SK-N-MC (cell line): ENCODE data around the gene BPI.
"Not testable (repeated sequence)": the region's sequence is repeated elsewhere in the genome, so short reads cannot be mapped to it uniquely, and the experiment has no call there.

Experiments
- DNase-seq: peaks from one replicate; pipeline ENCODE4 v3.0.0-alpha.2; 2011; ENCODE audit warnings: low read depth, low spot score
- H3K27ac ChIP-seq: fragments of 200-600 bp; sonication (generic); 2 replicates; pipeline ENCODE4 v1.5.1; 2016; ENCODE audit warnings: mixed run types
- H3K36me3 ChIP-seq: fragments of 200-600 bp; sonication (generic); 2 replicates; pipeline ENCODE4 v1.6.1; 2017; ENCODE audit warnings: antibody characterized with exemption, low read length, mixed read lengths; ENCODE audit not compliant: insufficient read depth
- H3K4me3 ChIP-seq: fragments of 200-600 bp; sonication (generic); 2 replicates; pipeline ENCODE4 v1.5.1; 2016
- H3K9ac ChIP-seq: fragments of 200-600 bp; sonication (generic); 2 replicates; pipeline ENCODE4 v1.8.0; 2017; ENCODE audit warnings: mixed run types, mixed read lengths; ENCODE audit not compliant: insufficient read length
- H3K9me3 ChIP-seq: fragments of 200-600 bp; sonication (generic); 2 replicates; pipeline ENCODE4 v1.6.1; 2017; ENCODE audit warnings: low read depth, mild to moderate bottlenecking, antibody characterized with exemption, low read length, moderate library complexity, mixed read lengths
- EZH2 ChIP-seq: fragments of 200-600 bp; sonication (generic); IDR thresholded peaks from one replicate; pipeline ENCODE4 v1.6.1; 2017; ENCODE audit warnings: antibody characterized with exemption
- FOXP2 ChIP-seq: optimal IDR thresholded peaks from 2 replicates; pipeline ENCODE3; 2011; ENCODE audit warnings: mild to moderate bottlenecking, moderate library complexity; ENCODE audit not compliant: insufficient read depth; ENCODE audit errors: extremely low read length, control extremely low read depth
- POLR2AphosphoS5 ChIP-seq: IDR thresholded peaks from 2 replicates; pipeline ENCODE4 v1.6.1; 2012; ENCODE audit warnings: mild to moderate bottlenecking, low read depth, low read length, borderline replicate concordance

BPI gene

DNA sequence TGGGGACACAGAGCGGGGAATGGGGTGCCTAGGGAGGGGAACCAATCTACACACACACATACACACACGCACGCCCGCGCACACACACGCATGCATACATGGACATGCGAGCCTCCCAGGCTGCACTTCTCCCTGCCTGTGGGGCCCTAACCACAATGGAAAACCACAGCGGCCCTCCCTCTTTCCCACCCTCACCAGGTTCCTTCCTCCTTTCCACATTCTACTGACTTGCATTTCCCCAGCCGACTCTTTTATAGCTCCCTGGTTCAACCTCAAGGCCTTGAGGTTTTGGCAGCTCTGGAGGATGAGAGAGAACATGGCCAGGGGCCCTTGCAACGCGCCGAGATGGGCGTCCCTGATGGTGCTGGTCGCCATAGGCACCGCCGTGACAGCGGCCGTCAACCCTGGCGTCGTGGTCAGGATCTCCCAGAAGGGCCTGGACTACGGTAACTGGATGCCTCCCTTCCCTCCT is at the start of gene BPI:
TSS of gene BPI (plus strand) at position 249 of the 472 bp plus-strand sequence. CDS start at position 317, 68 bp downstream.
- TF ChIP-seq POLR2AphosphoS5 (no peak), EZH2 (no peak), FOXP2 (no peak)
- H3K4me3 ChIP-seq, result no peak within 1 kb of the TSS; the same call in 1 of the 2 replicates
- H3K36me3 ChIP-seq, result no peaks in the 10 kb centered on the region
- no peaks in the 10 kb centered on the region for H3K9me3 ChIP-seq
- H3K27ac ChIP-seq, result no peak within 1 kb of the TSS
- H3K9ac ChIP-seq, result no peak within 1 kb of the TSS
- DNase-seq, result peak; percentile 28

DNA sequence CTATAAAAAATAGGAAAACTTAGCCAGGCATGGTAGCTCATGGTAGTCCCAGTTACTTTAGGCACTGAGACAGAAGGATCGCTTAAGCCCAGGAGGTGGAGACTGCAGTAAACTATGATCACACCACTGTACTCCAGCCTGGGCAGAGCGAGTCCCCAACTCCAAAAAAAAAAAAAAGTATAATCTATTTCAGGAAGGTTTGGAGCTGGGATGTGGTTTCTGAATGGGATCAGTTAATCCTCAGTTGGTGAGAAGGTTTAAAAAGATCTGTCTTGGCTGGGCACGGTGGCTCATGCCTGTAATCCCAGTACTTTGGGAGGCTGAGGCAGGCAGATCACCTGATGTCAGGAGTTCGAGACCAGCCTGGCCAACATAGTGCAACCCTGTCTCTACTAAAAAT is 49.3 kb upstream of the BPI start:
- not testable (repeated sequence) for DNase-seq, H3K9ac ChIP-seq, H3K9me3 ChIP-seq

DNA sequence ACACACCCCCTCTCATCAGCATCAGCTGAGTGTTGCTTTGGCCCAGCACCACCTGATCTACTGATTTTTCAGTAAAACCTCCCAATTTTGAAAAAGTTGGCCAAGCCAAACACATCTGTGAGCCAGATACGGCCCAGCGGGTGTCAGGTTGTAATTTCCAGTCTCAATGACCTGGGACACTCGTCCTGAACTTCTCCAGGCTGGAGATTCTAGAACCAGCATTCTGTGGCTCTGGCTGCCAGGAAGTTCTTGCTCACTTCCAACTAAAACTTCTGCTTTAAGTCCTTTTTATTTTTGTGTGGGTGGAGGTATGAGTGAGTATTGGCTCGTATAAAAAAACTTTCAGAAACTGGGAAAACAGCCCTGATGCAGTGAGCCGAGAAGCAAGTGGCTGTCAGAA is 48.6 kb upstream of the BPI start:
- DNase-seq, result no peak
- Histone ChIP-seq H3K36me3 (no peaks in the 10 kb centered on the region), H3K9me3 (no peaks in the 10 kb centered on the region), H3K27ac (no peak overlapping the region), H3K9ac (no peak overlapping the region), H3K4me3 (no peak overlapping the region)
- no peak for TF ChIP-seq FOXP2
- TF ChIP-seq EZH2, result no peak
- no peak for TF ChIP-seq POLR2AphosphoS5

More for the DNA sequence above, 49.3 kb upstream of the BPI start:
- H3K4me3 ChIP-seq, H3K27ac ChIP-seq, H3K36me3 ChIP-seq: not testable (repeated sequence)

DNA sequence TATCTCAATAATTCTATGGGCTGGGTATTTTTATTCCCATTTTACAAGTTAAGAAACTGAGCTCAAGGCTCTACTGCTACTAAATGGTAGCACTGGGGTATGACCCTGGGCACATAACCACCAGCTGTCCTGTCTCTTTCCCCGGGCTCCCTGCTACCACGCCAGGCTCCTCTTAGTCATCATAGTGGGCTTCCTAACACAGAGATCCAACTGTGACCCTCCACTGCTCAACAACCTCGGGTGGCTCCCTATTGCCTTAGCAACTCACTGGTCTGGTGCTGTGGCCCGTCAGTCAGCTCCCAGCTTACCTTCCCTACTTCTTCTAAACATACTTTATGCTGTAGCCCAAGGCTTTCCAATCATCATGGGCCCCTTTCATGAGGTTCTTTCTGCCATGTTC is 47.9 kb upstream of the BPI start:
- no peaks in the 10 kb centered on the region for H3K36me3 ChIP-seq
- H3K9ac ChIP-seq, result no peak overlapping the region
- no peak for DNase-seq
- H3K27ac ChIP-seq, result no peak overlapping the region
- H3K9me3 ChIP-seq, result no peaks in the 10 kb centered on the region
- TF ChIP-seq FOXP2 (no peak), EZH2 (no peak), POLR2AphosphoS5 (no peak)
- no peak overlapping the region for H3K4me3 ChIP-seq

DNA sequence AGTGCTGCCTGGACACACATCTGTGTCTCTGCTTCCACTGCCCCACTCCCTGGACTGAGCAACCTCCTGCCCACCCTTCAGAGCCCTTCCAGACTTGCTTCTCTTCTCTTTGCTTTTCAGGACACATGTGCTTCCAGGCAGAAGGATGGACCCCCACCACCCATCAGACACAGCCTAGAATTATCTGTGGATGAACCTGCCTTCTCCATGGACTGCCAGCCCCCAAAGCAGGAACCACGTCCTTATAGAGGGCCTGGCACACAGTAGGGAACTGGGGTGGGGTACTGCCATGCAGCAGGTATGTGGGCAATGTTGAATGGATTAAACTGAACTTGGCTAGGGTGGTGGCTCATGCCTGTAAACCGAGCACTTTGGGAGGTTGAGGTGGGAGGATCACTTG is 47.0 kb upstream of the BPI start:
- Histone ChIP-seq H3K9me3 (no peaks in the 10 kb centered on the region), H3K36me3 (no peaks in the 10 kb centered on the region), H3K4me3 (no peak overlapping the region), H3K9ac (no peak overlapping the region), H3K27ac (no peak overlapping the region)
- no peak for DNase-seq
- TF ChIP-seq EZH2 (no peak), POLR2AphosphoS5 (no peak), FOXP2 (no peak)

DNA sequence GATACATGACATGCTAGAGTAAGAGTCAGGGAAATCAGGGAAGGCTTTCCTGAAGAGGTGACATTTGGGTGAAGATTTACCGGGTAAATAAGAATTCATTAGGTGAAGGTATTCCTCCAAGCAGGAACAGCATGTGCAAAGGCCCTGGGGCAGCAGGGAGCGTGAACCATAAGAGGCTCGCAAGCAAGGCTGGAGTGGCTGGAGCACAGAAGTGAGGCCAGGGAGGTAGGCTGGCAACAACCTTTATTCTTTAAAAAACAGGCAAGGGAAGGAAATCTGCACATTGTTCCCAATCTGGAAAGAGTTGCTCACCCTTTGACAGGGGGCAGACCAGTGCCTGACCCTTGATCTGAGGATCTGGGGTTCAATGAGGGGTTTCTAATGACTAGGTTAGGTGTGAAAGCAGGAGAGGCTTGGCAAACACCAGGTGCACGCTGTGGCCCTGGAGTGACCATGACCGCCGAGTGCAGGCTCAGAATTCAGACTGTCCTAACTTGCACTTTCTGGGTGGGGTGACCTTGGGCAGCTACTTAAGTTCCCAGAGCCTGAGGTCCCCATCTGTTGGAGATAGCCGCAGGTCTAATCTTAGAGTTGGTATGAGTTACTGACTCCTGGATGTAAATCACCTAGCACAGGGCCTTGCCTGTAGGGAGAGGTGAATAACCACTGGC is 45.3 kb upstream of the BPI start:
- TF ChIP-seq POLR2AphosphoS5 (no peak), FOXP2 (no peak), EZH2 (no peak)
- Histone ChIP-seq H3K27ac (no peak overlapping the region), H3K9me3 (no peaks in the 10 kb centered on the region), H3K9ac (no peak overlapping the region), H3K4me3 (no peak overlapping the region), H3K36me3 (no peaks in the 10 kb centered on the region)
- DNase-seq, result no peak

DNA sequence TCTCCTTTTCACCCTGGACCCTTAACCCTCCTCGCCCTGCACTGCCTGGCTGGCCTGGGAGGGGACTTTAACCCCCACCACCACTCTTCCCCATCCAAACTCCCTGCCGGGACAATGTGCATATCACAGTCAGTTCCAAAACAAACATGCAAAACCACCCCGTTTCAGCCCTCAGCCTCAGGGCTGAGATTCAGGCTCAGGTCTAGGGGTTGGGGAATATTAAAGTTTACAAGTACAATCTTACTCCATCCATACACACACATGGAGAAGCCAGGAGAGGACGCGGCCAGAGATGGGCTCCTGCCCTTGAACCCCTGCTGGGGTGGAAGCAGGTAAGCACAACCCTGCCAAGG is 44.0 kb upstream of the BPI start:
- H3K9ac ChIP-seq, result no peak overlapping the region
- no peak for DNase-seq
- no peaks in the 10 kb centered on the region for H3K9me3 ChIP-seq
- no peaks in the 10 kb centered on the region for H3K36me3 ChIP-seq
- TF ChIP-seq POLR2AphosphoS5 (no peak), FOXP2 (no peak), EZH2 (no peak)
- H3K4me3 ChIP-seq, result no peak overlapping the region
- no peak overlapping the region for H3K27ac ChIP-seq

DNA sequence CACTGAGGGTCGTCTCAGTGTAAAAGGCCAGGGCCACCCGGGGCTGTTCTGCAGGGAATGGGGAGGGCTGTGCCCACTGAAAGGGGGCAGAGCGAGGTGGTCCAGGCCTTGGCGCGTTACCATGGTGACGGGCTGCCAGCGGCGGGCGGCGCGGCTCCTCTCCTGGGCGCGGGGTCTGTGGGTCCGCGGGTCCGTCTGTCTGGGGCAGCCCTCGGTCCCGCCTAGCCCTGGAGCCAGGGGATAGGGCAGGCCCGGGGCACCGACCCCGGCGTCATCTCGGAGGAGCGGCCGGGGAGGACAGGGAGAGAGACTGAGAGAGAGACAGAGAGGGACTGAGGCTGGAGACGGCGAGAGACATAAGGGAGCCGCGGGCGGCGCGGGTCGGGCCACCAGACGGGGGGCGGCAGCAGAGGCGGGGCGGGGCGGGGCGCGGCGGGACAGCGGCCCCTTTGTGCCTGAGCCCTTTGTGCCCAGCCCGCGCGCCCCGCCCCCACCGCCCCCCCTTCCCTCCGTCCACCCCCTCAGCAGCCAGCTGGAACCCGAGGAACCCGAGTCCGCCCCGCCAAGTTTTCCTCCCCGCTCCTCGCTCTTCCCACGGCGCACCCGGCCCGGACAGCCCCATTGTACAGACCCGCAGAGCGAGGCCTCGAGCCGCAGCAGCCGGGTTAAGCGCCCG is 43.4 kb upstream of the BPI start, which contains the start of gene KIAA1755:
TSS of gene KIAA1755 (minus strand) at position 358 of the 676 bp plus-strand sequence. CDS start at position 123, 235 bp downstream.
- Histone ChIP-seq H3K36me3 (no peaks in the 10 kb centered on the region), H3K9ac (no peak within 1 kb of the TSS), H3K9me3 (no peaks in the 10 kb centered on the region), H3K27ac (no peak within 1 kb of the TSS), H3K4me3 (no peak within 1 kb of the TSS)
- no peak for DNase-seq
- TF ChIP-seq POLR2AphosphoS5, result no peak
- TF ChIP-seq FOXP2, result no peak
- no peak for TF ChIP-seq EZH2

DNA sequence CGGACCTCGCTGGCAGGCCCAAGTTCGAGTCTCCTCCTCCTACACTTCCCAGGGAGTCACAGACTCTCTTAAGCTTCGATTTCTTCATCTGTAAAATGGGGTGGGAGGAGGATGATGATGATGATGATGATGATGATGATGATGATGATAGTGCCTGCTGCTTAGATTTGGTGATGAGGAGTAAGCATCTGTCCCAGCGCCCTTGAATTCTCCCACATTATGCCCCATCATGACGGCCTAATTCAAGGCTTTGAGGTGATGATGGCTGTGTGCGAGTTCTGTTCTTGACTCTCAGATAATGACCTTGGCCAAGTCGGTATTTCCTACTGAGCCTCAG is 42.9 kb upstream of the BPI start:
- Histone ChIP-seq H3K27ac (no peak overlapping the region), H3K9me3 (no peaks in the 10 kb centered on the region), H3K9ac (no peak overlapping the region), H3K36me3 (no peaks in the 10 kb centered on the region), H3K4me3 (no peak overlapping the region)
- no peak for TF ChIP-seq POLR2AphosphoS5
- TF ChIP-seq FOXP2, result no peak
- TF ChIP-seq EZH2, result no peak
- no peak for DNase-seq
